ENCODE results near the gene ITCH. TPM values are rescaled to one million over a fixed set of nuclear protein-coding genes. Genes with fewer than 3 reads are reported as not detected.

Gene ITCH
- total RNA-seq, 4 donors from 2014 or later, result 50.3 to 64.3 (median 52.8) TPM

DNA sequence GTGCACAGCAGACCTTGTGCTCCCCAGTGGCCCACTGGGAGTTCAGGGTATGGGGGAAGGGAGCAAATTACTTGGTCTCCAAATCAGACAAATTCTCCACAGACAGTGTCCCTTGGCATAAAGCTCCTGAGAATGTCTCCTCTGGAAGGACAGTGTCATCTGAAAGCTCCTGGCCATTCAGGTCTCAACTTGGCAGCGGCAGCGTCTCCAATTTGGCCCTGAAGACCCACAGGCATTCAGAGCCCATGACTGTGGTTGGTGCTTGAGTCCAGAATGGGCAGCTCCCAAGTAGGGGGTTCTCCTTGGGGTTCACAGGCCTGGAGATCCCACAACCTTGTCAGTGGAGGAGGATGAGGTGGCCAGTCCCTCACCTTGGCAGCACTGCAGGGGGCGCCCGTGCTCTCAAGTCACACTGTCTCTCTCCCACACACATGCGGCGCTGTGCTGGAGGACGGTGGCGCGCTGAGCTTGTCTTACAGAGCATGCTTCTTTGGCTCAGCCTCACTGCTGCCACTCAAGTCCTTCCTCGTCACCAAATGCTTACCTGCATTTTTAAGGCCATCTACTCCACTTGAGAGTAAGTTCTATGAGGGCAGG lies 173.8 kb downstream of the ITCH start:
- Histone ChIP-seq H3K4me1 (peaks cover 3 to 10% (median 7%) of the 10 kb centered on the region in 4 donors), H3K9me3 (no peaks in the 10 kb centered on the region), H3K4me3 (no peak overlapping the region), H3K27me3 (no peaks in the 10 kb centered on the region), H3K27ac (replicated peaks in 1 of 4) (no peak overlapping the region), H3K36me3 (peaks cover 54 to 99% (median 91%) of the 10 kb centered on the region in 4 donors)
- WGBS, result 100% methylated on average over 2 of the region's 10 CpGs
- intact Hi-C loops (cut with DNase I), result no loop called here
- DNase-seq (ENCODE audit: extremely low spot score), result no peak
- TF ChIP-seq, protein P1, sequence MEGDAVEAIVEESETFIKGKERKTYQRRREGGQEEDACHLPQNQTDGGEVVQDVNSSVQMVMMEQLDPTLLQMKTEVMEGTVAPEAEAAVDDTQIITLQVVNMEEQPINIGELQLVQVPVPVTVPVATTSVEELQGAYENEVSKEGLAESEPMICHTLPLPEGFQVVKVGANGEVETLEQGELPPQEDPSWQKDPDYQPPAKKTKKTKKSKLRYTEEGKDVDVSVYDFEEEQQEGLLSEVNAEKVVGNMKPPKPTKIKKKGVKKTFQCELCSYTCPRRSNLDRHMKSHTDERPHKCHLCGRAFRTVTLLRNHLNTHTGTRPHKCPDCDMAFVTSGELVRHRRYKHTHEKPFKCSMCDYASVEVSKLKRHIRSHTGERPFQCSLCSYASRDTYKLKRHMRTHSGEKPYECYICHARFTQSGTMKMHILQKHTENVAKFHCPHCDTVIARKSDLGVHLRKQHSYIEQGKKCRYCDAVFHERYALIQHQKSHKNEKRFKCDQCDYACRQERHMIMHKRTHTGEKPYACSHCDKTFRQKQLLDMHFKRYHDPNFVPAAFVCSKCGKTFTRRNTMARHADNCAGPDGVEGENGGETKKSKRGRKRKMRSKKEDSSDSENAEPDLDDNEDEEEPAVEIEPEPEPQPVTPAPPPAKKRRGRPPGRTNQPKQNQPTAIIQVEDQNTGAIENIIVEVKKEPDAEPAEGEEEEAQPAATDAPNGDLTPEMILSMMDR (IDR thresholded peaks at IDR 0.05), result peak in 2 of 3 experiments; percentile 17 to 46
- TF ChIP-seq POLR2A (IDR thresholded peaks at IDR 0.05; ENCODE audit: low read depth) (no peak), EP300 (IDR thresholded peaks at IDR 0.05) (no peak), POLR2AphosphoS5 (IDR thresholded peaks at IDR 0.05) (no peak)

DNA sequence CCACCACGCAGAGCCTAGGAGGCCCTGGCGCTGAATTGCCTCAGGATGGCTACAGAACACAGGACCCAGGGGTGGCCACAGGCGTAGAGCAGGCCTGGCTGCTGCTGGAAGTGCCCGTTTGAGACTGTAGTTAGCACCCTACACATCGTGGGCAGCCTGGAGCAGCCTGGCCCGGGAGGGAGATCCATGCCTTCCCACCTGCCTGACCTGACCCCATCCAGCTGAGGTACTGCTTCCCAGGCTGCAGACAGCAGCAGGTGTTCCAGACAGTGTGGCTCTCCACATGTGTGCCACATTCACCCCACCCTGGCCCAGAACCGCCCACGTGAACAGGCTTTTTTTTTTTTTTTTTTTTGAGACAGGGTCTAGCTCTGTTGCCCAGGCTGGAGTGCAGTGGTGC lies 174.6 kb downstream of the ITCH start:
- no peak overlapping the region for H3K4me3 ChIP-seq
- H3K9me3 ChIP-seq, result no peaks in the 10 kb centered on the region
- whole genome bisulfite sequencing, result 79% methylated on average over 7 of the region's 8 CpGs
- H3K27me3 ChIP-seq, result no peaks in the 10 kb centered on the region
- H3K27ac ChIP-seq (replicated peaks in 1 of 4), result no peak overlapping the region
- peaks cover 57 to 99% (median 92%) of the 10 kb centered on the region in 4 donors for H3K36me3 ChIP-seq
- peaks cover 0 to 7% (median 4%) of the 10 kb centered on the region in 4 donors for H3K4me1 ChIP-seq
- DNase-seq (ENCODE audit: extremely low spot score), result no peak
- intact Hi-C loops (cut with DNase I), result no loop called here
- no peak for TF ChIP-seq POLR2A (IDR thresholded peaks at IDR 0.05; ENCODE audit: low read depth)
- TF ChIP-seq, protein P1 (IDR thresholded peaks at IDR 0.05), result no peak
- TF ChIP-seq EP300 (IDR thresholded peaks at IDR 0.05), result no peak
- no peak for TF ChIP-seq POLR2AphosphoS5 (IDR thresholded peaks at IDR 0.05)

DNA sequence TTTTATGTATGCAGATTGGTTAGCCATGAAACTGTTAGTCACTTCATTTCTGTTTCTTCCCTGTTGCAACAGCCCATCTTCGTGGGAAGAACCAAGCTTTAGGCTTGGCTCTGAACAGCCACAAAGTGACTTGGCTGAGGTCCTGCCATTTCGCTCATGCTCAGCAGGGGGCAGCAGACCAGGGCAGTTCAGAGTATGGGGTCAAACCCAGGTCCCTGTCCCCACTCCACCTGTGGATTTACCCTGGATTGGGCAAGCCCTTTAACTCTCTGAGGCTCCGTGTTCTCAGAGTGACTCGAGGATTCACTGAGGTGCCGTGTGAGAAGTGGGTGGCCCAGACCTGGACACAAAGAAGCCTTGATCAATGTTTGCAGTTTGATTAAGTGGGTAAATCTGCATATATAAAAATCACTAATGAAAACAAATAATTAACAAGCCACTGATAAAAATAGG lies 175.6 kb downstream of the ITCH start:
- Histone ChIP-seq H3K27ac (replicated peaks in 1 of 4) (peak overlapping the region in 1 of 4 donors; percentile 14), H3K36me3 (peaks cover 57 to 92% (median 83%) of the 10 kb centered on the region in 4 donors), H3K4me1 (peaks cover 0 to 7% (median 4%) of the 10 kb centered on the region in 4 donors), H3K9me3 (no peaks in the 10 kb centered on the region), H3K27me3 (no peaks in the 10 kb centered on the region), H3K4me3 (no peak overlapping the region)
- no peak for DNase-seq (ENCODE audit: extremely low spot score)
- intact Hi-C loops (cut with DNase I), result no loop called here
- WGBS, result 54% methylated on average over 5 of the region's 5 CpGs
- TF ChIP-seq POLR2AphosphoS5 (IDR thresholded peaks at IDR 0.05), result peak; percentile 21 to 37
- TF ChIP-seq POLR2A (IDR thresholded peaks at IDR 0.05; ENCODE audit: low read depth), result no peak
- TF ChIP-seq, protein P1 (IDR thresholded peaks at IDR 0.05), result peak; percentile 61 to 81 (median 63)
- no peak for TF ChIP-seq EP300 (IDR thresholded peaks at IDR 0.05)

DNA sequence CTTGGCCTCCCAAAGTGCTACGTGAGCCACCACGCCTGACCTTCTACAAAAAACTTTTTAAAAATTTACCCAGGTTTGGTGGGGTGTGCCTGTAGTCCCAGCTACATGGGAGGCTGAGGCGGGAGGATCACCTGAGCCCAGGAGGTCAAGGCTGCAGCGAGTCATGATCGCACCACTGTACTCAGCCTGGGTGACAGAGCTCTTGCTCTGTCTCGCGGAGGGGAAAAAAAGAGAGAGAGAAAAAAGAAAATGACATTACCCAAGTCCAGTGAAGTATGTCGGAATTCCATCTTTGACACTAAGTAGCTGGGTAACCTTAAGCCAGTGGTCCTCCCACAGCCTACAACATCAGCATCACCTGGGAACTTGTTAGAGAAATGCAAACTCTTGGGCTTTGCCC lies 176.7 kb downstream of the ITCH start:
- no peak overlapping the region for H3K27ac ChIP-seq (replicated peaks in 1 of 4)
- intact Hi-C loops (cut with DNase I), result no loop called here
- H3K9me3 ChIP-seq, result no peaks in the 10 kb centered on the region
- peaks cover 50 to 84% (median 72%) of the 10 kb centered on the region in 4 donors for H3K36me3 ChIP-seq
- H3K27me3 ChIP-seq, result no peaks in the 10 kb centered on the region
- DNase-seq (ENCODE audit: extremely low spot score), result no peak
- H3K4me3 ChIP-seq, result no peak overlapping the region
- WGBS, result 91% methylated on average over 8 of the region's 8 CpGs
- no peak for TF ChIP-seq POLR2AphosphoS5 (IDR thresholded peaks at IDR 0.05)
- TF ChIP-seq EP300 (IDR thresholded peaks at IDR 0.05), result no peak
- TF ChIP-seq, protein P1 (IDR thresholded peaks at IDR 0.05), result no peak
- TF ChIP-seq POLR2A (IDR thresholded peaks at IDR 0.05; ENCODE audit: low read depth), result no peak
- H3K4me1 ChIP-seq, result peaks cover 0 to 15% (median 9%) of the 10 kb centered on the region in 4 donors
